ENCODE results near the gene CIDEC. TPM values are rescaled to one million over a fixed set of nuclear protein-coding genes. Genes with fewer than 3 reads are reported as not detected.

The CIDEC gene
- total RNA-seq, 1 donor from 2014 or later = 0.60 TPM

DNA sequence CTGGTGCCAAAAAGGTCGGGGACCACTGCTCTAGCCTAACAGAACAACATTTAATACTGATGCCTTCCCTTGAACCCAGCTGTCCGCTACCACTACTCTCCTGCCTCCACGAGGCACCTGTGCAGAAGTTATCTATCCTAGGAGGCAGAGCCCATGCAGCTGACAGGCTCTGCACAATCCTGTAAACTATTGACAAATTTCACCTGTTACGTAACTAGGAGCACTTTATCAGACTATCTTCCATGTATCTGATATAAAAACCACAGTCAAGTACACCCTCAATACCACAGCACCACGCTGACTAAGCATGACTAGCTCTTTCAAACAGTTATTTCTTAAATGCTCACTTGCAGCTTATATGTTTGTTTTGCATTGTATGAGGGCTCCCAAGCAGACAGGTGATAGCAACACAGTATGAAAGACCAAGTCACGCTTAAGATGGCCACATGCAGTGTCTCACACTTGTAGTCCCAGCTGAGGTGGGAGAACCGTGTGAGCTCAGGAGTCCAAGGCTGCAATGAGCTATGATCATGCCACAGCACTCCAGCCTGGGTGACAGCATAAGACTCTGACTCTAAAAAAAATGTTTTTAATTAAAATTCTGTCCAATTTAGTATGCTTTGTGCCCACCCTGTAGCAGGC, 32.4 kb upstream of the CIDEC start:
- H3K4me3 Mint-ChIP-seq = no peak overlapping the region
- H3K36me3 Mint-ChIP-seq = no peaks in the 10 kb centered on the region
- no peaks in the 10 kb centered on the region for H3K9me3 Mint-ChIP-seq
- no peak for DNase-seq (ENCODE audit: extremely low spot score, unreplicated experiment)
- peaks cover 14% of the 10 kb centered on the region for H3K4me1 Mint-ChIP-seq (ENCODE audit: unreplicated experiment)
- TF ChIP-seq, protein P1, sequence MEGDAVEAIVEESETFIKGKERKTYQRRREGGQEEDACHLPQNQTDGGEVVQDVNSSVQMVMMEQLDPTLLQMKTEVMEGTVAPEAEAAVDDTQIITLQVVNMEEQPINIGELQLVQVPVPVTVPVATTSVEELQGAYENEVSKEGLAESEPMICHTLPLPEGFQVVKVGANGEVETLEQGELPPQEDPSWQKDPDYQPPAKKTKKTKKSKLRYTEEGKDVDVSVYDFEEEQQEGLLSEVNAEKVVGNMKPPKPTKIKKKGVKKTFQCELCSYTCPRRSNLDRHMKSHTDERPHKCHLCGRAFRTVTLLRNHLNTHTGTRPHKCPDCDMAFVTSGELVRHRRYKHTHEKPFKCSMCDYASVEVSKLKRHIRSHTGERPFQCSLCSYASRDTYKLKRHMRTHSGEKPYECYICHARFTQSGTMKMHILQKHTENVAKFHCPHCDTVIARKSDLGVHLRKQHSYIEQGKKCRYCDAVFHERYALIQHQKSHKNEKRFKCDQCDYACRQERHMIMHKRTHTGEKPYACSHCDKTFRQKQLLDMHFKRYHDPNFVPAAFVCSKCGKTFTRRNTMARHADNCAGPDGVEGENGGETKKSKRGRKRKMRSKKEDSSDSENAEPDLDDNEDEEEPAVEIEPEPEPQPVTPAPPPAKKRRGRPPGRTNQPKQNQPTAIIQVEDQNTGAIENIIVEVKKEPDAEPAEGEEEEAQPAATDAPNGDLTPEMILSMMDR (conservative IDR thresholded peaks at IDR 0.05) = no peak
- no peak overlapping the region for H3K27ac Mint-ChIP-seq
- no peaks in the 10 kb centered on the region for H3K27me3 Mint-ChIP-seq

DNA sequence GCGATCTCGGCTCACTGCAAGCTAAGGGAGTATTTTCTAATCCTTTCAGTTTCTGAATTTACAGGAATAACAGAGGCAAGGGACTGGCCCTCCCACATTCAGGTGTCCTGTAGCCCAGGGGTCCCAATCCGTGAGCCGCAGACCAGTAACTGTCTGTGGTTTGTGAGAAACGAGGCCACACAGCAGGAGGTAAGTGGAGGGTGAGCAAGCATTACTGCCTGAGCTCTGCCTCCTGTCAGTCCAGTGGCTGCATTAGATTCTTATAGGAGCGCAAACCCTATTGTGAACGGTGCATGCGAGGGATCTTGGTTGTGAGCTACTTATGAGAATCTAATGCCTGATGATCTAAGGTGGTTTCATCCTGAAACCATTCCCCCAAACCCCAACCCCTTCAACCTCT, 31.8 kb upstream of the CIDEC start:
- Mint-ChIP-seq H3K27me3 (no peaks in the 10 kb centered on the region), H3K4me1 (ENCODE audit: unreplicated experiment) (peaks cover 11% of the 10 kb centered on the region), H3K27ac (no peak overlapping the region), H3K36me3 (no peaks in the 10 kb centered on the region), H3K9me3 (no peaks in the 10 kb centered on the region), H3K4me3 (no peak overlapping the region)
- TF ChIP-seq, protein P1 (conservative IDR thresholded peaks at IDR 0.05) = no peak
- no peak for DNase-seq (ENCODE audit: extremely low spot score, unreplicated experiment)

DNA sequence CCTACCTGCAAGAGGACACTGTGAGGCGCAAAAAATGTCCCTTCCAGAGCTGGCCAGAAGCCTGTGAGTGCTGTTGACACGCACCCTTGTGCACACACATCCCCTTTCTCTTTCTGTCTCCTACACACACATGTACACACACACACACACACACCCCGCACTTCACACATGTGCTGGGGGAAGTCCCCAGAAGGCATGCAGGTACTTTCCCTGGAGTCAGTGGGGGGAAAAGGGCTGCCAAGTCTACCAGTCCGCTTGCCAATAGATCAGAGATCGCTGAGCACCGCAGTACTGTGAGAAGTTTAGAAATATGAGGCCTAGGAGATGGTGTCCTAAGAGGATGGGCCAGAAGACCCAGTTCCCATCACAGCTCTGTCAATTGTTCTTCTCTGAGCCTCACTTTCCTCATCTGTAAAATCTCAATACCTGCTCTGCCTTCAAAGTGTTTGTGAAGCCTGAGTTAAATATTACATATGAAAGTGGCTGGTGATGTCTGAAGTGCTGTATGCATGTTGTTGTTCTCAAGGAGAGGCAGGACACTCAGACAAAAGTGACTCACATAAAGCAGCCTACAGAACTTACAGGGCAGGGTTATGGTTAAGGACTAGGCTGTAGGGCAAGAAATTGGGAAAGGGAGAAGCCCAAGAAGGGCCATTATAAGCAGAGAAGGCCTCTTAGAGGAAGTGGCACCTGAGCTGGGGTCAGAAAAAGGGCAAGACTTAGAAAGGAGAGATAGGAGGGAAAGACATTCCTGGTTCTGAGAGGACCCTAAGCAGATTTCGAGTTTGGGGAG, 29.4 kb upstream of the CIDEC start:
- no peaks in the 10 kb centered on the region for H3K27me3 Mint-ChIP-seq
- TF ChIP-seq, protein P1 (conservative IDR thresholded peaks at IDR 0.05) = no peak
- H3K9me3 Mint-ChIP-seq = no peaks in the 10 kb centered on the region
- H3K36me3 Mint-ChIP-seq = no peaks in the 10 kb centered on the region
- H3K4me1 Mint-ChIP-seq (ENCODE audit: unreplicated experiment) = peaks cover 4% of the 10 kb centered on the region
- DNase-seq (ENCODE audit: extremely low spot score, unreplicated experiment) = no peak
- no peak overlapping the region for H3K27ac Mint-ChIP-seq
- H3K4me3 Mint-ChIP-seq = no peak overlapping the region

DNA sequence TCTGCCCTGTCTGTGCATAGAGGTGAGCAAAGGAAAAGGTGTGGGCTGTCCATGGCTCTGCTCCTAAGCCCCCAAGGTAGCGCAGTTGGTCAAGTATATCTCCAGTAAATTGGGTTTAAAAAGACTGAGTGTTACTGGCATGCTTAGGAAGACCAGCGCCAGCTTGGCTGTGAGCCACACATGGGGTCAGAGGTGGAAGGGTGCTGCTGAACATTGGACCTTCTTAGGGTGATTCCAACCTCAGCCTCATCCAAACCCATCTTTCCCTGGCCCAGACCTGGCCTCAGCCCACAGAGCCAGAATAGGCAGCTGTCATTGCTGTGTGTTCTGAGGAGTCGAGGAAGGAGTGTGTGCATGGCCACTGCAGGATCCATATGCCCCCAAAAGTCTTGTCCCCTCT, 28.2 kb upstream of the CIDEC start:
- H3K4me1 Mint-ChIP-seq (ENCODE audit: unreplicated experiment) = peaks cover 7% of the 10 kb centered on the region
- no peaks in the 10 kb centered on the region for H3K9me3 Mint-ChIP-seq
- TF ChIP-seq, protein P1 (conservative IDR thresholded peaks at IDR 0.05) = no peak
- H3K27me3 Mint-ChIP-seq = no peaks in the 10 kb centered on the region
- no peak overlapping the region for H3K4me3 Mint-ChIP-seq
- no peak overlapping the region for H3K27ac Mint-ChIP-seq
- H3K36me3 Mint-ChIP-seq = no peaks in the 10 kb centered on the region
- no peak for DNase-seq (ENCODE audit: extremely low spot score, unreplicated experiment)

DNA sequence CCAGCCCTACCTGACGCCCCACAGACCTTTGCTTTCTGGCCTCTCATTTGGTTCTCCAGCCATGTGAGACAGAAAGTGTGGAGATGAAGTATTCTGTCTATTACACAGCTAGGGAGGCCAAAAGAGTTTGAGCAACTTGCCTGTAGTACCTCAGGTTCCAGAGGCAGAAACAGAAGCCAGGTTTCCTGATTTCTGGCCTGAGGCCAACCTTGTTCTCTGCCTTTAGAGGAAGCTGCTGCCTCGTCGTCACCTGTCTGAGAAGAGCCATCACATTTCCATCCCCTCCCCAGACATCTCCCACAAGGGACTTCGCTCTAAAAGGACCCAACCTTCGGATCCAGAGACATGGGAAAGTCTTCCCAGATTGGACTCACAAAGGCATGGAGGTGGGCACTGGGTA, 26.4 kb upstream of the CIDEC start:
- Mint-ChIP-seq H3K27ac (no peak overlapping the region), H3K4me3 (no peak overlapping the region), H3K4me1 (ENCODE audit: unreplicated experiment) (peaks cover 18% of the 10 kb centered on the region), H3K9me3 (no peaks in the 10 kb centered on the region), H3K36me3 (no peaks in the 10 kb centered on the region), H3K27me3 (no peaks in the 10 kb centered on the region)
- TF ChIP-seq, protein P1 (conservative IDR thresholded peaks at IDR 0.05) = no peak
- no peak for DNase-seq (ENCODE audit: extremely low spot score, unreplicated experiment)

Measured in type B pancreatic cell (in vitro differentiated cells).